ENCODE measurements around the gene KNDC1. TPM values are rescaled to one million over a fixed set of nuclear protein-coding genes. Genes with fewer than 3 reads are reported as not detected.

Gene KNDC1
- total RNA-seq, 1 donor from 2014 or later = 10.3 TPM

- DNase-seq = no peak
- H3K4me3 ChIP-seq = no peak overlapping the region
- no peak for ATAC-seq
- intact Hi-C loops (cut with DNase I) = no loop called here
- H3K4me1 ChIP-seq = no peaks in the 10 kb centered on the region
- H3K36me3 ChIP-seq = no peaks in the 10 kb centered on the region
- H3K9me3 ChIP-seq = no peaks in the 10 kb centered on the region
- no peak overlapping the region for H3K27ac ChIP-seq
- no peaks in the 10 kb centered on the region for H3K27me3 ChIP-seq (ENCODE audit: low read depth)
- no peak for TF ChIP-seq CTCF (IDR thresholded peaks at IDR 0.05)
These were observed 34.1 kb downstream of the KNDC1 start for GRCh38 chr10:133194151-133194550.

GRCh38 chr10:133195096-133195495 lies 35.1 kb downstream of the KNDC1 start:
- no peaks in the 10 kb centered on the region for H3K27me3 ChIP-seq (ENCODE audit: low read depth)
- H3K27ac ChIP-seq = no peak overlapping the region
- no peak overlapping the region for H3K4me3 ChIP-seq
- no peak for TF ChIP-seq CTCF (IDR thresholded peaks at IDR 0.05)
- DNase-seq (no peak), ATAC-seq (no peak)
- no peaks in the 10 kb centered on the region for H3K9me3 ChIP-seq
- intact Hi-C loops (cut with DNase I) = no loop called here
- no peaks in the 10 kb centered on the region for H3K36me3 ChIP-seq
- H3K4me1 ChIP-seq = no peaks in the 10 kb centered on the region

- no peaks in the 10 kb centered on the region for H3K36me3 ChIP-seq
- H3K4me3 ChIP-seq = no peak overlapping the region
- no peaks in the 10 kb centered on the region for H3K4me1 ChIP-seq
- intact Hi-C loops (cut with DNase I) = no loop called here
- no peaks in the 10 kb centered on the region for H3K27me3 ChIP-seq (ENCODE audit: low read depth)
- DNase-seq (no peak), ATAC-seq (no peak)
- no peak overlapping the region for H3K27ac ChIP-seq
- H3K9me3 ChIP-seq = no peaks in the 10 kb centered on the region
- TF ChIP-seq CTCF (IDR thresholded peaks at IDR 0.05) = no peak
These were observed 35.6 kb downstream of the KNDC1 start for GRCh38 chr10:133195611-133196010.

GRCh38 chr10:133196221-133196915 lies 36.3 kb downstream of the KNDC1 start:
- no peak for ATAC-seq
- no peak overlapping the region for H3K4me3 ChIP-seq
- no peaks in the 10 kb centered on the region for H3K36me3 ChIP-seq
- H3K27ac ChIP-seq = no peak overlapping the region
- H3K4me1 ChIP-seq = no peaks in the 10 kb centered on the region
- DNase-seq = no peak
- H3K27me3 ChIP-seq (ENCODE audit: low read depth) = no peaks in the 10 kb centered on the region
- no peak for TF ChIP-seq CTCF (IDR thresholded peaks at IDR 0.05)
- no peaks in the 10 kb centered on the region for H3K9me3 ChIP-seq
- intact Hi-C loops (cut with DNase I) = no loop called here

GRCh38 chr10:133196936-133197758 lies 37.1 kb downstream of the KNDC1 start:
- ATAC-seq (no peak), DNase-seq (no peak)
- Histone ChIP-seq H3K36me3 (no peaks in the 10 kb centered on the region), H3K27ac (no peak overlapping the region), H3K27me3 (ENCODE audit: low read depth) (no peaks in the 10 kb centered on the region), H3K9me3 (no peaks in the 10 kb centered on the region), H3K4me1 (no peaks in the 10 kb centered on the region), H3K4me3 (no peak overlapping the region)
- no peak for TF ChIP-seq CTCF (IDR thresholded peaks at IDR 0.05)
- intact Hi-C loops (cut with DNase I) = no loop called here

Measured in lower lobe of right lung (tissue), 2 donors.